Stimulated activated CD4-positive, alpha-beta T cell treated with anti-CD3 and anti-CD28 coated beads, Interleukin-15, amount 100 ng/mL, for 24 hours (primary cell): ENCODE data around the gene TMED1.

Source experiments
- DNase-seq: peaks from one replicate; pipeline ENCODE4 v3.0.0-alpha.2; 2020

TMED1 gene

DNA sequence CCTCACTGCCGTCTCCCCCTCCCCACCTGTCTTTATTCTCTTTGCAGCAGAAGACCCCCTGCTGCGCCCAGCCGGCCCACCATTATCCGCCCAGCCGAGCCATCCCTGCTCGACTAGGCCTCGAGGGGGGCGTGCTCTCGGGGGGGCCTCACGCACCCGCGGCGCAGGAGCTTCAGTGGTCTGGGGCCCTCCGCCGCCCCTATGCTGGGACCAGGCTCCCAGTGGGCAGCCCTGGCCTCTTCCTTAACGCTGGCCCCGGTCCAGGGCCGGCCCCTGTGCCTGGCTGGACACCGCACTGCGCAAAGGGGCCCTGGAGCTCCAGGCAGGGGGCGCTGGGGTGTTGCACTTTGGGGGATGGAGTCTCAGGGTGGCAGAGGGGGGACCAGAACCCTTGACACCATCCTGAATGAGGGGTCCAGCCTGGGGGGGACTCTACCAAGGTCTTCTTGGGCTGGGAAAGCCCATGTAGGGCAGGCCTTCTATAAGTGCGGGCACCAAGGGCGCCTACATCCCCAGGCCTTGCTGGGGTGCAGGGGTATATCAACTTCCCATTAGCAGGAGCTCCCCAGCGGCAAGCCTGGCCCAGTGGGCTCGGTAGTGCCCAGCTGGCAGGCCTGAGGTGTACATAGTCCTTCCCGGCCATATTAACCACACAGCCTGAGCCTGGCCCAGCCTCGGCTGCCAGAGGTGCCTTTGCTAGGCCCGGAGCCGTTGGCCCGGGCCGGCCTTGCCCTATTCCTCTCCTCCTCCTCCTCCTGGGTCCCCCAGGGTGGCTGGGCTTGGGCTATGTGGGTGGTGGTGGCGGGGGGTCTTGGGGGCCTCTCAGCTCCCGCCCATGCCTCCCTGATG lies 4.9 kb downstream of the TMED1 start:
- DNase-seq = no peak

DNA sequence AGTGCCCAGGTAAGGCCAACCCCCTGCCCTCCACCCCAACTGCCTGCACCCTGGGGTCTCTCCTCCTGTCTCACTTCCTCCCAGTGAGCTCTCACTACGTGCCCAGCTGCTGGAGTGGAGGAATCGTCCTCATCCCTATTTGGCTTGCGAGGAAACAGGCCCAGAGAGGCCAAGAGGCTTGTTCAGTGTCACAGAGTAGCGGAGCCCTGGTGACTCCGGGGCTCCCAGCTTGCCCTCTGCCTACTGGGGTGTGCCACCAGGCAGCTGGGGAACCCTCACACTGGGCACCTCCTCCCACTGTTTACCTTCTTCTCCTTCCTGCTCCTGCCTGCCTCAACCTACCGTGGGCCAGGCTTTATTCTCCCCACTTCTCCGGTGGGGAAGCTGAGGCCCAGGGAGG lies 5.6 kb downstream of the TMED1 start:
- DNase-seq = no peak

GRCh38 chr19:10829967-10830366 lies 6.0 kb downstream of the TMED1 start:
- DNase-seq = no peak

- DNase-seq = no peak
Observed at GRCh38 chr19:10828981-10829821, 6.8 kb downstream of the TMED1 start.

DNA sequence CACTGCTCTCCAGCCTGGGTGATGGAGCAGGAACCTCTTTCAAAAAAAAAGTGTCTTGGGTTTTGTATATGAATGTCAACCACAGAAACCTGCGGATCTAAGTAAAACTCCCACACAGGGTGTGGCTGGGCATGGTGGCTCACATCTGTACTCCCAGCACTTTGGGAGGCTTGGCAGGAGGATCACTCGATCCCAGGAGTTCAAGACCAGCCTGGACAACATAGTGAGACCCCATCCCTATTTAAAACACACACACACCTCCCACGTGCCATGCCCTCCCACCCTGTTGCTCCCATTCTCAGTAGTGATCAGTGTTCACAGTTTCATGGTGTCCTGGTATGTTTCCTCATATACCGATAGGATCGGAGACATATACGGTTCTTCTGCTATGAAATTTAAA lies 9.2 kb downstream of the TMED1 start:
- DNase-seq = no peak

DNA sequence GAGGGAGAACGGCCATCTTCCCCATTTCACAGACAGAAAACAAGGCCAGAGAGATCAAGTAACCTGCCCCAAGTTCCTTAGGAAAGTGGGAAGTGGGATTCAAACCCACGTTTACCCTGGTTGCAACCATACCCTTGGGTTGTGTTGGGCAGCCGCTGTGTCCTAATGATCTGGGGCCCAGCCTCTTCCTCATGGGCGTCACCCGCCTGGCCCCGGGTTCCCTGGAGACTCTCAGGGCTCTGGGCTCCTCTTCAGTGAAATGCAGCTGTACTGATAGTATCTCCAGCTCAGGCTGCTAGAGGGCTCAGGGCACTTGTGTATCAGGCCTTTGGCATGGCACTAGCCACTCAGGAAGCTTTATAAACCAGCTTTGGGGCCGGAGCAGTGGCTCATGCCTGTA lies 9.8 kb downstream of the TMED1 start:
- DNase-seq = no peak

DNA sequence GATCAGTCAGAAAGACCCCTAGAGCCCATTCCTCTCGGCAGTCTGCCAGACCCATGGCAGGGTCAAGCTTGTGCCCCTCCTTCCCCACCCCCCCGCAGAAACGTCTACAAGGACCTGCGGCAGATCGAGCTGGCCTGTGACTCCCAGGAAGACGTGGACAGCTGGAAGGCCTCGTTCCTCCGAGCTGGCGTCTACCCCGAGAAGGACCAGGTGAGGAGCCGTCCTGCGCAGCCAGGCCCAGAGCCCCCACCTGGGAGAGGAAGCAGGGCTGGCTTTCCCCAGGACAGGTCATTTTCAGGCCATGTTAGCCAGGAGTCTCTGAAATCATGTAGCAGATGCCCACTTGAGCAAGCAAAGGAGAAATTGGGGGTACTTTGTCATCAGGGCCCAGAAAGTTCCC lies 12.3 kb downstream of the TMED1 start:
- DNase-seq = no peak

GRCh38 chr19:10820173-10820572 lies 15.8 kb downstream of the TMED1 start:
- no peak for DNase-seq

DNA sequence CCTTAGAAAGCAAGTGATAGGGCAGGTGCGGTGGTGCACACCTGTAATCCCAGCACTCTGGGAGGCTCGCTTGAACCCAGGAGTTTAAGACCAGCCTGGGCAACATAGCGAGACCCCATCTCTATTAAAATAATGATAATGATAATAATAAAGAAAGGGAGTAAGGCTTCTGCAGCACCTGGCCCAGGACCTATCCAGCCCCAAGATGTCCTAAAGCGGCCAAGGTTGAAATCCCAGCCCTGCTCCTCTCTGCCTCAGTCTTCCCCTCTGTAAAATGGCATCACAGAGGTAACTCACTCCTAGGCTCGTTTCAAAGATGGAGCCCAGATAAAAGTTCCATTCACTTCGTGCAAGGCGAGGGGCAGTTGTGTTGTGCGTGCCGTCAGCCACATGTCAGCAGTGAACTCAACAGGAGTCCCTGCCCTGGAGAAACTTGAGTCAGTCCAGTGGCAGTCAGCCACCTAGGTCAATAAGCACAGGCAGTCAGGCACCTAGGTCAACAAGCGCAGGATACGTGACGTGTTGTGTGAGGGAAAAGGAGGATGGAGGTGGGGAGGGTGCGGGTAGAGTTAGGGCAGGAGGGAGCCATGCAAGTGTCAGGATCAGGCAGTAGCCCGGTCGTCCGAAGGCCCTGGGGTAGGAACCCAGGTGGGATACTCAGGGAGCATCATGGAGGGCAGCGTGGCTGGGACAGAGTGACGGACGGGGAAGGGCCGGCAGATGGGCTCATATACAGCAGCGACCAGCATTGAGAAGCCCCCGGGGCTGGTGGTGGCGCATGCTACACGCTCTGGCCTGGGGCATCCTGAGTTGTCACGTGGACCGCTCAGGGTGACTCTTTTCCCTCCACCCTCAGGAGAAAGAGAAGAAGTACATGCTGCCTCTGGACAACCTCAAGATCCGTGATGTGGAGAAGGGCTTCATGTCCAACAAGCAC lies 16.6 kb downstream of the TMED1 start:
- no peak for DNase-seq

GRCh38 chr19:10818301-10819123 lies 17.5 kb downstream of the TMED1 start:
- DNase-seq = no peak

DNA sequence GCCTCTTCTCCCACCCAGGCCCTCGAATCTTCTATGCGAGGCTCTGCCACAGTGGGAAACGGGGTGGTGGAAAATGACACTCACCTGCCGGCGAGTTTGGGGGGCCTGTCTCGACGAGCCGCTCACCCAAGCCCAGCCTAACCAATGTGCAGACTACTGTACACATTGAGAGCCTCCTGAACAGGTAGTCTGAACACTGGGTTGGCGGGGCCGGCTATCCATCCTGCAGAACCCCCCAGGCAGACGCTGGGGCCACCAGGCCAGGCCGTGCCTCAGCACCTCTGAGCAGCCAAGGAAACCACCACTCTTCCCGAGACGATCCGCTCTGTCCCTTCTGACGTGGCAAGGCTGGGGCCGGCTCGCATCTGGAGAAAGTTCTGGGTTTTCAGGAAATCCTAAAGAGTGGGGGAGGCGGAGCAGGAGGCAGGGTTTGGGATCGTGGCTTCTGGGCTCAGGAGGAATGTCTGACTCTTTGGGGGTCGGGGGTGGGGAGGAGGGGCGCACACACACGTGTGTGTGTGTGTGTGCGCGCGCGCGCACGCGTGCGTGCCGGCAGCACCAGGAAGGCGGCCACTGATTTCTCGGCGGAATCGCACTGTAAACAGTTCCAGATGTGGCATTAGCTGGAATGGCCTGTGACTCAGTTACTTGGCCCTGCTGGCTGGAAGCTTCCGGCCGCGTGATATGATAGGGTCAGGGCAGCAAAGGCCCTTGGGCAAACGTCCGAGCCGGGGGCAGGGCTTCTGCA lies 18.5 kb downstream of the TMED1 start:
- no peak for DNase-seq

GRCh38 chr19:10816691-10817090 lies 19.3 kb downstream of the TMED1 start:
- no peak for DNase-seq

DNA sequence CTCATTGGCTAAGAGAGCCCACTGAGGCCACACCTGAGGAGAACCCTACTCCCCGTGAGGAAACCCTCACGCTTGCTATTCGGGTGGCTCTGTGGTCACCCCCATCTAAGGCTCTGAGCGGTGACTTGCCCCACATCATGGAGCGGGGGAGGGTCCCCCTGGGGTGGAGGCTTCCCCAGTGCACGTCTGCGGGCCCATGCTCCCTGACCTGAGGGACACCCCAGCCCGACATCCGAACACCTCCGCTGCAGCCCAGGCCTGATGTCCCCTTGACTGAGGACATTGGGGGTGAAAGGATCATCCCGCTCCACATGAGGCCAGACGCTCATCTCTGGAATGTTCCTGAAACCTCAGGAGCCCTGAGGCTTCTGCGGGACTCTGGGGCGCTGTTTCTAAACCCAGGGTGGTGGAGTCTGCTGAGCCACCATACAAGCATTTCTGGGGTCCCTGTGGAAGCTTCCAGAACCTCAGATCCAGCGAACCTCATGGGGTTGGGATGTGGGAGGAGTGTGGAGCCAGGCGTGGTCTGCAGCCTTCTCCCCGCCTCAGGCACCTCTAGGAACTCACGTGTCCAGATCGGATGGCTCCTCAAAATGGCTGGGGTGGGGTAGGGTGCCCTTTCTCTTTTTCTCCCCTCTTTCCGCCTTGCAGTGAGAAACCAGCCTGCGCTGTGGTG lies 19.9 kb downstream of the TMED1 start:
- DNase-seq = no peak

DNA sequence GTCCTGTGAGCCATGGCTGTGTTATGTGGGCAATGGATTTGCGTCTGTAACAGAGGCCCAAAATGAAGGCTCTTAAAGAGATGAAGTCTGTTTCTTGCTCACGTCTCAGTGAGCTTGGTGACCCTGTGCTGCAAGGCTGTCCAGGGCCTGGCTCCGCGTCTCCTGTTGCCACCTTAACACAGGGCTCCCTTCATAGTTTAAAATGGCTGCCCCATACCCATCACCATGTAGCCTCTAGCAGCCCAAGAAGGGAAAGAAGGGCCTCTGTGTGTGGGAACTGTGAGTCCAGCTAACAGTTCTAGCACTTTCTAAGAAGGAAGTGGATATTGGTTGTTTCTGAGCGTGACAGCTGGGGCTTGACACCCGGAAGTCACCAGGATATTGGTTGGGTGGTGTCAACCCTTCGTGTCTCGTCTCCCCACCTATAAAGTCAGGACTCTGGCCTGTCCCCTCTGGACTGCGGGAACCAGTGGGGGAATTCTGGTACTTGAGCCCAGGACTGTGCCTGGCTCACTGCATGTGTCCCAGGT lies 20.9 kb downstream of the TMED1 start:
- no peak for DNase-seq

DNA sequence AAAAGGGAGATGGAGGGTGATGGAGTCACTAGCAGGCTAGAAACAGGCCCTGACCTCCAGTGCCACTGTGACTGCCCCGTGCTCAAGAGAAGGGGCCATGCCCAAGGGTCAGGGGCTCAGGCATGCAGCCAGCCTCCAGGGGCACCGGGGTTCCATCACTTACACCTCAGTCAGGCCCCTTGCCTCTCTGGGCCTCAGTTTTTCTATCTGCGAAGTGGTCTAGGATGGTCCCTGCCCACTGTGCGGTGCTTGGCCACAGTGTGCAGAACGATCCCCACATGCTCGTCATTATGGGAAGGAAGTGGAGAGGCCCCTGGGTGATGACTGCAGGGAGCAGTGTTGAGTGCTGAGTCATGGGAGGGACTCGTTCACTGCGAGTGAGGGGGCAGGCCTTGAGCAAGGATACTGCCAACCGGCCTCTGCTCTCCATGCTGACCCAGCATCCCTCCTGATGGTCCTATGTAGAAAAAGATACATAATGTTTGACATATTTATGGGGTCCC lies 23.1 kb downstream of the TMED1 start:
- DNase-seq = peak; percentile 50

DNA sequence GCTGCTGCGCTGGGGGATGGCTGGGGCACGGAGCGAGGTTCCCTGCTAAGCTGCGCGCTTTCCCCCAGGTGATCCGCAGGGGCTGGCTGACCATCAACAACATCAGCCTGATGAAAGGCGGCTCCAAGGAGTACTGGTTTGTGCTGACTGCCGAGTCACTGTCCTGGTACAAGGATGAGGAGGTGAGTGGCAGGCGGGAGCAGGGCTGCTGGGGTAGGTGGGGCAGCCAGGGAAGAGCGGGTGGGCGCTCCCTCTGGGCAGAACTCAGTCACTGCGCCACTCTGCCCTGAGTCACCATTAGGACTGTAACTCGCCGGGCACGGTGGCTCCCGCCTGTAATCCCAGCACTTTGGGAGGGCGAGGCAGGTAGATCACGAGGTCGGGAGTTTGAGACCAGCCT lies 23.8 kb downstream of the TMED1 start:
- DNase-seq = no peak

DNA sequence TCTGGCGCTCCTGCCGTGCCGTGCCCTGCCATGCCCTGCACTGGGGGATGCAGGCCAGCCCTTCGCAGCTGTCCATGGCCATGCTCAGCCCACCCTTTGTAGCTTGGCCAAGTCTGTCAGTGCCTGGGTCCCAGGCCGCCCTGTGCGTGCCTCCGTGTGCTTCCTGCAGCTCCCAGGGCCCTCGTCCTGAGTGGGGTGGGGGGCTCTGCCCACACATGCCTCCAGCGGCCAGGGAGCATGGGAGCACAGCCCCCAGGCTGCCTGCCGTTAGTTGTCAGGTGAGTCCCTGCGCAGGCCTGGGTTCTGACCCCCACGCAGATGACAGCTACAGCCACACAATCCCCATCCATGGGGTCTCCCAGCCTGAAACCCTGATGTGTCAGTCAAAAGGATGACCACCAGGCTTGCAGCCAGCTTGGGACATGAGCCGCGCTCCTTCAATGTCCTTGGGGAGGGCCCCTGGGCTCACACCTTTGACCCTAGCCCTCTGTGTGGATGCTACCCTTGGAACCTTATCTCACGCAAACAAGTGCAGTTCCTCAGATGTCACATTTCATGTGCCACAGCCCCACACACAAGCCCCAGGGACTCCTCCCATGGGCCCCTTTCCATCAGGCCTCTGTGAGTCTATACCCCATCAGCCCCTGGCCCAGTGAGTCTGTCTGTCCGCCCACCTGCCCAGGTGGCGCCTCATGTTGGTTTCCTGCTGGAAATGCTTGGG lies 24.5 kb downstream of the TMED1 start:
- no peak for DNase-seq

DNA sequence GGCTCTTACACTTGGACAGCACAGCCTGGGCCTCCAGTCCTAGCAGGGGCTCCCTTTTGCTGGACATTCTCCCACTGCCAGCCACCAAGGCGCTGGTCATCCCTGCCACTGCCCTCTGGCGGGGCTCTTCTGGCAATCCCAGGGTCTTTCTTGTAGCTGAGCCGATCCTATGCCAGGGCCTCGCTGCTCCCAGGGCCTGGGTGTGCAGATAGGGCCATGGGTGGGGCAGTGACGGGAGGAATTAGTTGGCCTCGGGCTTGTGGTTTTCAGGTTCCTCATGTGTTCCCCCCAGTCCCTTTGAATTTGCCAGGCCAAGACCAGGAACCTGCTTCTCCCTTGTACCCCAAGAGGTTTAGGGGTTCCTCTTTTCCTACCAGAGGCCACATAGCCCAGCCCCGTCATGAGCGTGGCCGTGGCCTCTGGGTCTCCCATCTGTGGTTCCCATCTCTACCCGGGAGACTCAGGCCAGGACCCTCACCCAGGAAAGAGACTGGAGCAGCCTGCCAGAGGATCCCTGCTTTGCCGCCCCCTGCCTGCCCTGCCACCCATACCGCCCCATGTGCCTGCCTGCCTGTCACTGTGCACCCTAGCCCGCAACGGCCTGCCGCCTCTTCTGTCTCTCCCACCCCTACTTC lies 26.2 kb downstream of the TMED1 start:
- DNase-seq = no peak
